NCI-H2107 (cell line): ENCODE data around the gene PFKP.
"Not testable (repeated sequence)": the region's sequence is repeated elsewhere in the genome, so short reads cannot be mapped to it uniquely, and the experiment has no call there.

Source experiments
- DNase-seq: peaks from one replicate; lab custom pipeline; 2025; lab: John Stamatoyannopoulos, UW

Gene PFKP

DNA sequence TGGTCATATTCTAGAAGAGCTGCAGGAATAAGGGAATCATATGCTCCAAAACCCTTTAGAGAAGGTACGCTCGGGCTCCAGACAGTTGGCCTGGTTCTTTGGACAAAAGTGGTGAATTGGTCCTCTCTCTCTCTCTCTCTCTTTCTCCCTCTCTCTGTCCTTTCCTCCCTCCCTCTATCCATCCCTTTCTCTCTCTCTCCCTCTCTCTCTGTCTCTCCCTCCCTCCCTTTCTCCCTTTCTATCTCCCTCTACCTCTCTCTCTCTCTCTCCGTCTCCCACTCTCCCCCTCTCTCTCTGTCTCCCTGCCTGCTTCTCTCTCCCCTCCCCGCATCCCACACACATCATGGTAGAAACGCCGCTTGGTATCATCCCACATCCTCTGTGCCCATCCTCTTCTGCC, 19.8 kb upstream of the PFKP start:
- no peak for DNase-seq

DNA sequence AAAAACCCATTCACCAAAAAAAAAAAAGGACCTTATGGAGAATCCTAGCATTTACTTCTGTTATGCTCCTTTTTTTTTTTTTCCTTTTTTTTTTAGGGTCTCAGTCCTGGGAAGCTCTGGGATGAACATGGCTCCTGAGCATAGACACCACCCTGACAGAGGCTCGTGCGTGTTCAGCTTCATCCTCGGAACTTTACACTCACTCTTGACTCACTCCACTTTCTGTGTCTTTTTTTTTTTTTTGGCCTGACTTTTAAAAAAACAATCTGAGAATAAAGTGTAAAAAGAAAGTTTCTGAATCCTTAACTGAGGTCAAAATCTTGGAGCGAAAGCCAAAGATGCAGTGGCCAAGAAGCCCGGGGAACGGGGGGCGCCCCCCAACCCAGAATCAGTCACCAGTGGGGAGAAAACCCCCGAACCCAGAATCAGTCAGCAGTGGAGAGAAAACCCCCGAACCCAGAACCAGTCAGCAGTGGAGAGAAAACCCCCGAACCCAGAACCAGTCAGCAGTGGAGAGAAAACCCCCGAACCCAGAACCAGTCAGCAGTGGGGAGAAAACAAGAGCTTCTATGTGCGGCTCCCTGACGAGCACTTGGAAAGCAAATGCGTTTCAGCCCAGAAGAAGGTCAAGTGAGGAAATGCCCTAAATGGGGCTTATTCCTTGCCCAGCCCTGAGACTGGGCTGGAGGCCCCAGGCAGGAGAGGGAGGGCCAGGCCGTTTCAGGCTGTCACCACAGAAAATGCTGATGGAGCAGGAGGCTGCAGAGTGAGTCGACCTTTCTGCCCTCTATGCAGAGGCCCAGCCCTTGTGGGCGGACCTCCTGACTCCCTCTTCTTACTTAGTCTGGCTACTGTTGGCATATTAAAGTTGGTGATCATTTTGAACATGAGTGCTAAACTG, 19.0 kb upstream of the PFKP start:
- DNase-seq = no peak

DNA sequence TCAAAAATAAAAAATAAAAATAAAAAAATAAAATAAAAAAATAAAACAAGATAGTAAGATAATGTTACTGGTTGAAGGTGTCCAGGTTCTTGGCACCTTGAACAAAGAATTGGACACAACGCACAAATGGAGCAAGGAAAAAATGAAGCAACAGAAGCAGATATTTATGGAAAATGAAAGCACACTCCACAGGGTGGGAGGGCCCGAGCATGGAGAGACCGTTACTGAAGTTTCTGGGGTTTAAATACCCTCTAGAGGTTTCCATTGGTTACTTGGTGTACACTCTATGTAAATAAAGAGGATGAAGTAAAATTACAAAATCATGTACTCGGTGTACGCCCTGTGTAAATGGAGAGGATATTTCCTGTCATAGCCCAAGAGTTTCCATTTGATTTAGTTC, 15.7 kb upstream of the PFKP start:
- no peak for DNase-seq

DNA sequence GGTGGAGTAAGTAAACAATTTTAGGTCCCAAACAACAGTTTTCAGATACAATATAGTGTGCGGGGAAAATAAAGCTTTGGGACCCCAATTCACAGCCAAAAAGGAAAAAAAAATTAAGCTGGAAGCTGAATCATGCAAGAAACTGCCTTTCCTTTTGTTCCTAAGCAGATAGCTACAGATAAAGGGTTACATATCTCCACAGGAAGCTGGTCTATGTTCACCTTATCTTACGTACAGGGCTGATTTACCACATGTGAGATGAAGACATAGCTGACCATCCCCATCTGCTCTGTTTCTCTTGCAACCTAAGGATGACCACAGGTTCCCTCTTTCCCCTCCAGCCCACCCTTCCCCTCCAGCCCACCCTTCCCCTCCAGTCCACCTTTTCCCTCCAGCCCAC, 14.2 kb upstream of the PFKP start:
- DNase-seq = no peak

DNA sequence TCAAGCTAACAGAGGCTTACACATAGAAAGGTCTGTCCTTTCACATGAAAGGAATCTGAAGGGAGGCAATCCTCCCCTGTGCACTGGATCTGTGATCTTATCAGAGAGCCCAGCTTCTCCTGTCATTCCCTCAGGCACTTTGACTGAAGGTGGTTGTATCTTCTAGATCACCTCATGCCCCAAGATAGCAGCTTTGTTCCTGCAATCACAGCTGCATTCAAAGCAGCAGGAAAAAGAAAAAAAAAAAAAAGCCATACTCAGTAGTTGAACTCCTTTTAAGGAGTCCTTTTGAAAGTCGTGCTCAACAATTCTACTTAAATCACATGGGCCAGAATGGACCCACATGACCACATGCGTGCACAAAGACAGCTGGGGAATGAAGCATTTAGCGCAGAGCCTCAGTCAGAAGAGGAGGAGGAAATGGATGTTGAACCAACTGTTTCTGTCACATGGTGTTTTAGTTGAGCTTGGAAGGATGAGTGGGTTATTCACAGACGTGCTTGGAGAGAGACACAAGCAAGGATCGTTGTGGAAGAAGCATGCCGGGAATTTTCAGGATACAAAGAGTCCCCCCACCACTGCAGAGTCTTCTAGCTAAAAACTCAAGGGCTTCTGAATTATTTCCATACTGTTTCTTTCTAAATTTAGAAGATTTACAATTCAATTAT, 13.0 kb upstream of the PFKP start:
- no peak for DNase-seq

DNA sequence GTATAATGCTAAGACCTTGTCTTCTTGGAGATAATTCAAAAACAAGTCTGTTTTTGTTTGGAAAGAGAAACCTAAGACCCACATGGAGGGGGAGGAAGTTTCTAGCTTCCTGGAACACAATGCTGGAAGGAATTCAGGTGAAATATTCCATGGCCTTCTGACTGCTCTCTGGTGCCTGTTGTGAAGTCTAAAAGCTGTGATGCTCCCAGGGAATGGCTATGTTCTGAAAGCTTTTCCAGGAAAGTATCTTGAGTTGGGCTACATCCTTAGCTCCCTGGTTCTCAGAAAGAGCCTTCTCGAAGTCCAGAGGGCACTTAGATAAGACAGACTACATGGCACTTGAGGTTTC, 12.5 kb upstream of the PFKP start:
- DNase-seq = no peak

DNA sequence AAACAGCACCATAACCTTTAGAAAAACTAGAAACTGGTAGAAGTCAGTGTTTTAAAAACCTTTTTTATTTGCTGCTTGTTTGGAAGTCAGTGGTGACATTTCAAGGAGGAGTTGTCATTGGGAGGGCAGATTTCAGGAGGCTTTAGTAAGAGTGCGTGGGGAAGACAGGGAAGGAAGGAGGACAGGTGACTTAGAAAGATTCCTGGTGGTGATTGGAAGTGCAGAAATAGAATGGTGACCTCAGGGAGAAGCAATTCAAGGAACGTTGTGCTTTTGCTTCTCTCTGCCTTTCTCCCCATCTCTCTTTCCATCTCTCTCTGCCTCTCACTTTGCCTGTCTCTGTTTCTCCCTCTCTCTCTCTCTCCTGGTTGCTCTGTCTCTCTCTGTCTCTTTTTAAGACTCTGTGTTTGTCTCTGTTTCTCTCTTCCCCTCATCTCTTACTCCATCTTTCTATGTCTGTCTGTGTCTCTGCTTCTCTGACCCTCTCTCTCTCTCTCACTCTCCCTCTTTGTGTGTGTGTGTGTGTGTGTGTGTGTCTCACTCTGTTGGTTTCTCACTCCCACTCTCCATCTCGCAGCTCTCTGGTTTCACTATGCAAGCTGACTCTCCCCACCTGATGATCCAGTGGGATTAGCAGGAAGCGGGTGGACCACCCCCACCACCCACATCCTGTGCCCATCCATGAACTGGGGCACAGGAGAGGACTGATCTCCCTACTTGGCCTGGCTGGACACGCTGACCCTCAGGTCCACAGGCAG, 10.9 kb upstream of the PFKP start:
- no peak for DNase-seq

DNA sequence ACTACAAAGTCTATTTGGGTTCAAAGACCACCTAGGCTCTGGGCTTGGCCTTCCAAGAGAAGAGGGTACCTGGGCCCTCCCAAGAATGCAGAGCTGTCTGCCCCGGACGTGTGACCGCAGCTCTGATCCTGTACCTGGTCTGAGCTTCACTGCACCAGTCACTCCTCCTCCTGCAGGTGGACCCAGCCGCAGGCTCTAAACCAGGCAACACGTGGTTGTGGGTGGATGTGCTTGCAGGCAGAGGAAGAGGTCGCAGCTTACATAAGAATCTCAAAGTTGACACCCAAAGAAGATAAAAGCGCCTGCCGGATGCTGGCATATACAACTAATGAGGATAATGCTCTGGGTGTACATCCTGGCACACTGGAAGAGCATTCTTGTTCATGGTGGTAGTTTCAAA, 9.4 kb upstream of the PFKP start:
- no peak for DNase-seq

DNA sequence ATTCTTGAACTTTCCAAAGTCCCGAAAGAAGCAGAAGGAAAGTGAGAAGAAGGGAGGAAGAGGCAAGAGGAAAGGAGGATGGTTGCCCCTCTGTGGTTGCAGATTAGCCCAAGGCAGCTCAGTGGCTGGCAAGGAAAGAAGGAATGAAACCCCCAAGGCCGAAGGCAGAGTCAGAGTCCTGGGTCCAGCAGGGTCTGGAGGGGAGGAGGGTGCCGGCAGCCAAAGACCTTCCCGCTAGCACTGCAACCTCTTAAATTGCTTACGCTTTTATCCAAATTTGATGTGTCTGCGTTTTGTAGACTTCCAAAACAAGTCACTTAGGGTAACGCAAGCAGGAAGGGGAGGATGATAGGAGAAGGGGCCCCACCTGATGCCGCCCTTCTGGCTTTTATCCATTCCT, 7.4 kb upstream of the PFKP start:
- no peak for DNase-seq

DNA sequence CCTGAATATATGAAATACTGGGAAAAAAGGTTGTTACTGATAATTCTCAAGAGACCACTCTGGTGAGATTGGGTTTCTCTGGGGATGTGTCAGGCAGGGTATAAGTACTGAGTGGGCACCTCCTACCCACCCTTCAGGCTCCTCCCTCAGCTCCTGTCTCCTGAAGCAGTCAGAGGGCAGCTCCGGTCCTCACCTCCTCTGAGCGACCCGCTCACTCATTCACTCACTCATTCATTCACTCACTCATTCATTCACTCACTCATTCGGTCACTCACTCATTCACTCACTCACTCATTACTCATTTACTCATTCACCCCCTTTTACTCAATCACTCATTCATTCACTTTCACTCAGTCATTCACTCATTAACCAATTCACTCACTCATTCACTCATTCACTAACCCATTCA, 6.9 kb upstream of the PFKP start:
- no peak for DNase-seq

DNA sequence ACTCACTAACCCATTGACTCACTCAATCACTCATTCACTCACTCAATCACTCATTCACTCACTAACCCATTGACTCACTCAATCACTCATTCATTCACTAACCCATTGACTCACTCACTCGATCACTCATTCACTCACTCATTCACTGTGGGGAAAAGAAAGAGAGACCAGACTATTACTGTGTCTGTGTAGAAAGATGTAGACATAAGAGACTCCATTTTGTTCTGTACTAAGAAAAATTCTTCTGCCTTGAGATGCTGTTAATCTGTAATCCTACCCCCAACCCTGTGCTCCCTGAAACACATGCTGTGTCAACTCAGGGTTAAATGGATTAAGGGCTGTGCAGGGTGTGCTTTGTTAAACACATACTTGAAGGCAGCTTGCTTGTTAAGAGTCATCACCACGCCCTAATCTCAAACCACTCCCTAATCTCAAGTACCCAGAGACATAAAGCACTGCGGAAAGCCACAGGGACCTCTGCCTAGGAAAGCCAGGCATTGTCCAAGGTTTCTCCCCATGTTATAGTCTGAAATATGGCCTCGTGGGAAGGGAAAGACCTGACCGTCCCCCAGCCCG, 5.9 kb upstream of the PFKP start:
- not testable (repeated sequence) for DNase-seq

DNA sequence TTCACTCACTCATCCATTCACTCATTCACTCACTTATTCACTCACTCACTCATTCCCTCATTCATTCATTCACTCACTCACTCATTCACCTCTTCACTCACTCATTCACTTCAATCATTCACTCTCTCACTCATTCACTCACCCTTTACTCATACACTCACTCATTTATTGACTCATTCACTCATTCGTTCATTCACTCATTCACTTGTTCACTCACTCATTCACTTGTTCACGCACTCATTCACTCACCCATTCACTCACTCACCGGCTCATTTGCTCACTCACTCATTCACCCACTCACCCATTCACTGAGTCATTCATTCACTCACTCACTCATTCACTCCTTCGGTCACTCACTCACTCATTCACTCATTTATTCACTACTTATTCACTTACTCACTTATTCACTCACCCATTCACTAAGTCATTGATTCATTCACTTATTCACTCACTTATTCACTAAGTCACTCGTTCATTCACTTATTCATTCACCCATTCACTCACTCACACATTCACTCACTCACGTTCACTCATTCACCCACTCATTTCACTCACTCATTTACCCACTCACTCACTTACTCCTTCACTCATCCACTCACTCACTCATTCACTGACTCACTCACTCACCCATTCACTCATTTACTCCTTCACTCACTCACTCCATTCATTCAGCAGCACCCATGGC, 4.7 kb upstream of the PFKP start:
- DNase-seq = no peak

DNA sequence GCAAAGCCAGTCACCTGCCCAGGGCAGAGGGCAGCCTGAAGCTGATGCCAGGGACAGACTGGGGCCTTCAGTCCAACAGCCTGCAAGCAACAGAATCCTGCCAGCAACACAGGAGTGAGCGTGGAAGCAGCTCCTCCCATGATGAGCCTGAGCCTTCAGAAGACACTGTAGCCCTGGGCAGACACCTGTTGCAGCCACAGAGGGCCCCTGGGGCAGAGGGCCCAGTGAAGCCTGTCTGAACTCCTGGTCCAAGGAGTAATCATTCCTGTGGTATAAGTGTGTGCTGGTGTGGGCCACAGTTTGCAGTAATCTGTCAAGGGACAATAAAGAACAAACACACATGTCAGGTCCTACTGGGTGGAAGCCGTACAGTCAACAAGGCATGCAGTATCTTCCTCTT, 2.9 kb upstream of the PFKP start:
- no peak for DNase-seq

DNA sequence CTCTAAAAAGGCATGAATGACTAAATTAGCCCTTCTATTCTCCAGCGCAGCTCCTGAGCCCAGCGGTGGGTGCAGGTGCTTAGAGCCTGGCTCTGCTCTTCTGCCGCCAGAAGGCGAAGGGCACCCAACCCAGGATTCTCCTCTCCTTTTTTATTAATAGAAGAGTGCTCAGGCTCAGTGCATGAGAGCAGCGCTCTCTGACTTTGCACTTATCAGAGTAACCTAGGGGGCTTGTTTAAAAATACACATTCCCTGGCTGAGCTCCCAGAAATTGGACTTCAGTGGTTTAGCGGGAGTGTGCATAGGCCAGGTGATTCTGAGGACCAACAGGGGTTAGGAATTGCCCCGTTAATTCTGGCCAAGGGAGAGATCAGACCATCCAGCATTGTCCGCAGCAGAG, 1.7 kb upstream of the PFKP start:
- no peak for DNase-seq

DNA sequence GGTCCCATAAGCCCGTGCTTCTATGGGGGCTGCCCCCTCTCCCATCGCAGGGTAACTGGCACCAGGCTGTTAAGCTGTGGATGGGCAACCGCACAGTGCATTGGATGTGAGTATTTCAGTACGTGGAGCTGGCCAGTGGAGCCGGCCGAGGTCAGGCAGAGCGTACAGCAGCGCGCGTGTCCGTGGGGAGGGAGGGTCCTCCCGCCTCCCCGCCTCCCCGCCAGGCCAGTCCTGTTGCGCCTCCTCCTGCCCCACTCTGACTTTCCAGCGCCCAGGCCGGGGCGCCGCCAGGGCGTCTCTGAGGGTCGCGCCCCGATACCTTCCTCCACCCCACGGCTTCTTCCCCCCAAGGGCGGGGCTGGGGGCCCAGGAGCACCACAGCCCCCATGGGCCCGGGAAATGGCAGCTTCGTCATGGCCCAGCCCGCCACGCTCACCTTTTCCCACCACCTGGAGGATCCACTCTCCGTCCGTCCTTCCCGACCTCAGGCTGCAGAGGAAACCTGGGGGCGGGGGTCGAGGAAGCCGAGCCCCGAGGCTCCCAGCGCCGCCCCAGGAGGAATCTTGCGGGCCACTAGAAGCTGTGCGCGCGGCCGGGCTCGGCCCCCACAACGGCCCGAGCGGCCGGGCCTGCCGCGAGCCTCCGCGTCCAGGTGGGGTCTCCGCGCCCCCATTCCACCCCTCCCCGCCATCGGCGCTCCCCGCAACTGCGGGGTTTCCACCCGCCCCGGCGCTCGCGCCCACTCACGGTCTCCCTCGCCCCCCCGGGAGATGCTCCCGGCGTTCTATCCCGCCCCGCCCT, 831 bp upstream of the PFKP start:
- DNase-seq = no peak

DNA sequence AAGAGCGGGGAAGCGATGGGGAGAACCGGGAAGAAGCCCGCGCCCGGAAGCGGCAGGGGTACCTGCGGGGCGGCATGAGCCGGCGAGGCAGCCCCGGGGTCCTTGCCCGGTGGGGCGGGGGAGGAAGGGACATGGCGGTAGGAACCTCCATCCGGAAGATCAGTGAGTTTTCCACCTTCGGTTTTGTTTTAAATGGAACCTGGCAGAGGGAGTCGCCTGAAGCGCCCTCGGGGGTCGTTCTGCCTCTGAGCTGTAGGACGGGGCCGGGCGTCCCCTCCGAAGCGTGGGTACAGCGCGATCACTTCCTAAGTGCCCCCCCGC, 471 bp downstream of the PFKP start:
- DNase-seq = no peak

DNA sequence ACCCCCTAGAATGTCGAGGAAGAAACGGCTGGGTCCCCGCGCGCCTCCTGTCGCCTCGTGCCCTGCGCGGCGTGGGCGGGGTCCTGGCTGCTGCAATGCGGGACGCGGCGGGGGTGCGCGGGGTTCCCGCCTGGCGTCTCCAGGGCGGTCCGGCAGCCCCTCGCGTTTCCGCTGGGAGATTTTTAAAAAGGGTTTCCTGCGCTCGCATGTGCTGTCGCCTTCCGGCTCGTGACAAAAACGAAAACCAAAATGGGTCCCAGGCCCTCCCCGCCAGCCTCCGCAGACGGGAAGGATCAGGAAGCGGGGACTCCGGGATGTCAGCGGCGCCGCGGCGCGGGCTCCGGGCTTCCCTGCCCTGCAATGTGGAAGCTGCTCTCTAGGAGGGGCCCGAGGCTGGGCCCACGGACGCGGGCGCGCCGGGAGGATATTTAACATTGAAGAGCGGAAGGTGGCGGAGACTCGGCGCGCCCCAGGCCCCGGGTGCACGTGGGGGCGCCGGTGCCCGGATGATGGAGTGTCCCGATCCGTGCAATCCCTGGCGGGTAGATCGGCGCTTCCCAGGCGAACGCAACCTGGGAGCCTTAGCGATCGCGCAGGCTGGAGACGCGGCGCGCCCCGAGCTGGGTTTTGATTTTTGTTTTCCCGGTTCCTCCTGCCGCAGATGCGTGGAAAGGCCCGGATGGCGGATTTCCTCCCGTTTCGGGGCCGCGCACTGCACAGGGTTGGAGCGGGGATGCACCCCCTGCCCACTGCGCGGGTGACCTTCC, 1.0 kb downstream of the PFKP start:
- no peak for DNase-seq

DNA sequence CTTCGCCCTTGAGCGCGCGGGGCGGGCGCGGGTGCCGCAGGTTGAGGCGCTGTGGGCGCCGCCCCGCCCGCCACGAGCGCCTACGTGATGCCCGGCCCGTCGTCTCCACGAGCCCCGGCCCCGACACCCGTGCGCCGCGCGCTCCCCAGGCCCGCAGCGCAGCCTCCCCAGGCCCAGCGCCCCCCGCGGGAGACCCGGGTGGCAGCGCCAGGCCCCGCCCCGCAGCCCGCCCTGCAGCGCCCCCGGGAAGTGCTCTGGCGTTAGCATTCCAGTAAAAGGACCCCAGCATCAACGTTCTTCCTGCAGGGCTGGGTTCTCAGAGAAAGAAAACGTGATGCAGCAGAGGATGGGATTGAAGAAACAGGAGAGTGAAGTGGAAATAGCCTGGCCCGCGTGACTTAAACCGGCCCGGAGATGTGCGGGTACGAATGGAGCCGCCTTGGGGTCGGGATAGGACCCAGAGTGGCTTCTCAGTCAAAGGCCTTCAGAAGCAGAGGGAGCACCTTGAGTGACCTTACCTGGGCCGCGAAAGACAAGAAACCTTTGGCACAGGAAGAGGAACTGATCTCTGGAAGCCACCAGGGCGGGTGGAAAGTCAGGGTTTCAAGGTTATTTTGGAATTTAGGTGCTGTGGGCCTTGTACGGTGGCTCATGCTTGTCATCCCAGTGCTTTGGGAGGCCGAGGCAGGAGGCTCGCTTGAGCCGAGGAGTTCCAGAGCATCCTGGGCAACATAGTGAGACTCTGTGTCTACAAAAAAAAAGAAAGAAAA, 1.8 kb downstream of the PFKP start:
- no peak for DNase-seq

DNA sequence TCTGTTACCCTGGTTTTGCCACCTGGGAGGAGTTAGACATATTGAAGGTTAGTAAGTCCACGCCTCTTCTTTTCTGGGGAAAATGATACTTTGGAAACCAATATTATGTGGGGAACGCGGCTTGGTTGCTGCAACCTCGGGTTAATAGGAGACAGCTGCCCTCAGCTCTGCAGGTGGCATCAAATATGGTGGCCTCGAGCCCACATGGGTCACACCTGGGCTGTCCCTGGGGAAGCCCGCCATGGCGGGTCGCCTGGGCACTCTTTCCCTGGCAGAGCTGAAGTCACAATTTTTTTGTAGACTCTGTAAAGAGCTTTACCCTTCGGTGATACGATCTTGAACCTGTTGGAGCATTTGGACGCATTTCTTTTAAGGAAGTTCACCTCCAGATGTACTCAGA, 2.5 kb downstream of the PFKP start:
- DNase-seq = no peak
